Ishikawa (cell line): ENCODE measurements around the gene PFDN5.

Experiments
- CEBPB ChIP-seq: IDR thresholded peaks from 2 replicates; pipeline ENCODE4 v1.6.1; 2012
- EP300 ChIP-seq: IDR thresholded peaks from 2 replicates; pipeline ENCODE4 v1.6.1; 2012; ENCODE audit warnings: borderline replicate concordance
- MAX ChIP-seq: IDR thresholded peaks from 2 replicates; pipeline ENCODE4 v1.6.1; 2012
- NFIC ChIP-seq: IDR thresholded peaks from 2 replicates; pipeline ENCODE4 v1.6.1; 2012
- REST ChIP-seq: IDR thresholded peaks from 2 replicates; pipeline ENCODE4 v1.6.1; 2012; ENCODE audit warnings: low read depth, mild to moderate bottlenecking
- YY1 ChIP-seq: IDR thresholded peaks from 2 replicates; pipeline ENCODE4 v1.6.1; 2012; ENCODE audit warnings: low read depth

DNA sequence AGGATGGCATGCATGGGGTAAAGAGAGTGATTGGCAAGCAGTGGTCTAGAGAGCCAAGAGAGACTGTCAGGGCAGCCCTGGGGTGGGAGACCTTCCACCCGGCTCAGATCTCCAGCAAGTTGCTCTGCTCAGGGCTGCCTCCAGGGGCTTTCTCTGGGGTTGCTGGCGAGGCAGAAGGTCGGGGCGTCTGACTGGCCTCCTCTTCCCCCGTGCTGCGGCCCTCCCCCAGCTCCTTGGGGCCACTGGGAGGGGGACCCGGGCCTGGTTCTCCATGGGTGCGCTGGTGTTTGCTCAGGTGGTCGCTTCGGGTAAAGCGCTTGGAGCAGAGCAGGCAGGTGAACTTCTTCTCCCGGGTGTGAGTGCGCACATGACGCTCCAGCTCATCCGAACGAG is 32.7 kb downstream of the PFDN5 start:
- TF ChIP-seq MAX: no peak
- no peak for TF ChIP-seq CEBPB
- TF ChIP-seq NFIC: no peak
- TF ChIP-seq YY1: no peak
- TF ChIP-seq REST: no peak
- TF ChIP-seq EP300: no peak
